Hepatocyte (in vitro differentiated cells): ENCODE measurements around the gene EXOC4. TPM values are rescaled to one million over a fixed set of nuclear protein-coding genes. Genes with fewer than 3 reads are reported as not detected.

Experiments
- DNase-seq: peaks from one replicate; pipeline ENCODE4 v3.0.0-alpha.2; 2016; ENCODE audit warnings: low spot score
- H2AFZ ChIP-seq: fragments of 200-600 bp; sonication (generic); 2 replicates; pipeline ENCODE4 v1.6.0; 2016; ENCODE audit warnings: antibody characterized with exemption, mild to moderate bottlenecking
- H3K27ac ChIP-seq: fragments of 200-600 bp; sonication (generic); 2 replicates; pipeline ENCODE4 v1.5.1; 2016; ENCODE audit warnings: mild to moderate bottlenecking
- H3K27me3 ChIP-seq: fragments of 200-600 bp; sonication (generic); 2 replicates; pipeline ENCODE4 v1.6.1; 2016
- H3K36me3 ChIP-seq: fragments of 200-600 bp; sonication (generic); replicated peaks from 2 replicates; pipeline ENCODE4 v1.5.1; 2016; ENCODE audit warnings: low read depth; ENCODE audit not compliant: insufficient read depth
- H3K4me1 ChIP-seq: fragments of 200-600 bp; sonication (generic); 2 replicates; pipeline ENCODE4 v1.5.1; 2016; ENCODE audit warnings: mild to moderate bottlenecking, moderate library complexity; ENCODE audit not compliant: insufficient read depth
- H3K4me2 ChIP-seq: fragments of 200-600 bp; sonication (generic); 2 replicates; pipeline ENCODE4 v1.6.0; 2016
- H3K4me3 ChIP-seq: fragments of 200-600 bp; sonication (generic); 2 replicates; pipeline ENCODE4 v1.5.1; 2016; ENCODE audit warnings: mild to moderate bottlenecking
- H3K79me2 ChIP-seq: fragments of 200-600 bp; sonication (generic); 2 replicates; pipeline ENCODE4 v1.6.0; 2017; ENCODE audit warnings: mild to moderate bottlenecking
- H3K9me2 ChIP-seq: fragments of 200-600 bp; sonication (generic); replicated peaks from 2 replicates; pipeline ENCODE4 v1.6.0; 2017; ENCODE audit warnings: mild to moderate bottlenecking; ENCODE audit not compliant: insufficient read depth
- H3K9me3 ChIP-seq: fragments of 200-600 bp; sonication (generic); 2 replicates; pipeline ENCODE4 v1.5.1; 2016; ENCODE audit warnings: low read depth, mild to moderate bottlenecking
- H4K20me1 ChIP-seq: fragments of 200-600 bp; sonication (generic); 2 replicates; pipeline ENCODE4 v1.6.0; 2016; ENCODE audit warnings: mild to moderate bottlenecking; ENCODE audit not compliant: insufficient read depth, poor library complexity, severe bottlenecking
- EZH2 ChIP-seq: fragments of 200-600 bp; sonication (generic); IDR thresholded peaks from 2 replicates; pipeline ENCODE4 v1.6.1; 2016; ENCODE audit warnings: antibody characterized with exemption, mild to moderate bottlenecking, borderline replicate concordance
- EZH2phosphoT487 ChIP-seq: fragments of 200-600 bp; sonication (generic); IDR thresholded peaks from one replicate; pipeline ENCODE4 v1.6.1; 2018; ENCODE audit warnings: antibody characterized with exemption, mild to moderate bottlenecking, low read depth, moderate library complexity; ENCODE audit not compliant: unreplicated experiment, severe bottlenecking
- WGBS: methylation state at CpG from one replicate; pipeline ENCODE4 v1.1.6; 2016; ENCODE audit warnings: low lambda C conversion rate; ENCODE audit errors: missing lambda C conversion rate; 5-methylcytosine and 5-hydroxymethylcytosine counted together
- polyA plus RNA-seq: library from polyadenylated mRNA; unstranded; fragments of >200 nt; fragmentation: Nextera tagmentation; extraction: Ambion mirVana; gene quantifications from 2 replicates; pipeline ENCODE4 v1.2.1, GENCODE V29; 2016
- total RNA-seq: library from RNA; depleted of rRNA; stranded (reverse); fragments of >200 nt; gene quantifications from 2 replicates; pipeline ENCODE4 v1.2.3, GENCODE V29; 2014
- TF ChIP-seq, protein P1 (sequence below): fragments of 200-600 bp; sonication (generic); IDR thresholded peaks from 2 replicates; pipeline ENCODE4 v1.5.1; 2016; ENCODE audit warnings: antibody characterized with exemption, mild to moderate bottlenecking; ENCODE audit not compliant: poor library complexity

The EXOC4 gene
- total and polyA plus RNA-seq, 2 experiments from 2014 or later: 34.8 to 56.1 TPM

DNA sequence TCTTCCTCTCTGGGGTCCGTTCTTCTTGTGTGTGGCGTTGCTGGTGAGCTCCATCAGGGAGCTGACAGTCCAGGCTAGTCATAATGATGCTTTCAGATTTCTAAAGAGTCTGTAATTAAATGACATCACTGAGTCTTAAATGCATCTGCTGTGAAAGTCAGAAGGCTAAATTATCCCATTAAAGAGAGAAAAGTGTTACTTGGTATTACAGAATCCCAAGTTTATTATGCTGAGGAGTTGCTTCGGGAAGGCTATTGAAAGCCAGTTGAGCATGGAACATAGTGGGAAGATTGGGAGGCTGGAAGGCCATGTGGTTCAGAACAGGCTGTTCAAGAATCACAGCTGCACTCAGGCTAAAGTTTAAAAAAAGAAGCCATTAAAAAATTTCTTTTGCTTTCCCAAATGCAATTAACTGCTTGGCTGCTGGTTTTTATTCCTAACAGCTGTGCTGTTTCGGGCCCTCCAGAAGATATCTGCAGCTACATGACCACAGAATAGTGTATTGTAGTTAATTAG, 531.7 kb downstream of the EXOC4 start:
- Histone ChIP-seq H3K4me2 (no peak overlapping the region), H3K9me3 (no peaks in the 10 kb centered on the region), H4K20me1 (no peaks in the 10 kb centered on the region), H3K4me3 (no peak overlapping the region), H2AFZ (no peak overlapping the region), H3K4me1 (no peaks in the 10 kb centered on the region), H3K79me2 (no peaks in the 10 kb centered on the region), H3K36me3 (no peaks in the 10 kb centered on the region), H3K9me2 (no peaks in the 10 kb centered on the region), H3K27ac (no peak overlapping the region), H3K27me3 (no peaks in the 10 kb centered on the region)
- TF ChIP-seq EZH2phosphoT487: no peak
- TF ChIP-seq, protein P1, sequence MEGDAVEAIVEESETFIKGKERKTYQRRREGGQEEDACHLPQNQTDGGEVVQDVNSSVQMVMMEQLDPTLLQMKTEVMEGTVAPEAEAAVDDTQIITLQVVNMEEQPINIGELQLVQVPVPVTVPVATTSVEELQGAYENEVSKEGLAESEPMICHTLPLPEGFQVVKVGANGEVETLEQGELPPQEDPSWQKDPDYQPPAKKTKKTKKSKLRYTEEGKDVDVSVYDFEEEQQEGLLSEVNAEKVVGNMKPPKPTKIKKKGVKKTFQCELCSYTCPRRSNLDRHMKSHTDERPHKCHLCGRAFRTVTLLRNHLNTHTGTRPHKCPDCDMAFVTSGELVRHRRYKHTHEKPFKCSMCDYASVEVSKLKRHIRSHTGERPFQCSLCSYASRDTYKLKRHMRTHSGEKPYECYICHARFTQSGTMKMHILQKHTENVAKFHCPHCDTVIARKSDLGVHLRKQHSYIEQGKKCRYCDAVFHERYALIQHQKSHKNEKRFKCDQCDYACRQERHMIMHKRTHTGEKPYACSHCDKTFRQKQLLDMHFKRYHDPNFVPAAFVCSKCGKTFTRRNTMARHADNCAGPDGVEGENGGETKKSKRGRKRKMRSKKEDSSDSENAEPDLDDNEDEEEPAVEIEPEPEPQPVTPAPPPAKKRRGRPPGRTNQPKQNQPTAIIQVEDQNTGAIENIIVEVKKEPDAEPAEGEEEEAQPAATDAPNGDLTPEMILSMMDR: no peak
- no peak for TF ChIP-seq EZH2
- DNase-seq: no peak
- WGBS: 84% methylated on average over 4 of the region's 4 CpGs

- Histone ChIP-seq H3K36me3 (no peaks in the 10 kb centered on the region), H3K4me1 (no peaks in the 10 kb centered on the region), H3K79me2 (no peaks in the 10 kb centered on the region), H3K27me3 (no peaks in the 10 kb centered on the region), H3K9me2 (no peaks in the 10 kb centered on the region), H3K4me3 (no peak overlapping the region), H3K4me2 (no peak overlapping the region), H3K27ac (no peak overlapping the region), H2AFZ (no peak overlapping the region), H3K9me3 (no peaks in the 10 kb centered on the region), H4K20me1 (no peaks in the 10 kb centered on the region)
- no peak for DNase-seq
- 60% methylated on average over 3 of the region's 3 CpGs for WGBS
- TF ChIP-seq, protein P1: no peak
- TF ChIP-seq EZH2phosphoT487: no peak
- TF ChIP-seq EZH2: no peak
Measured at GRCh38 chr7:133786401-133786937, 533.6 kb downstream of the EXOC4 start.

DNA sequence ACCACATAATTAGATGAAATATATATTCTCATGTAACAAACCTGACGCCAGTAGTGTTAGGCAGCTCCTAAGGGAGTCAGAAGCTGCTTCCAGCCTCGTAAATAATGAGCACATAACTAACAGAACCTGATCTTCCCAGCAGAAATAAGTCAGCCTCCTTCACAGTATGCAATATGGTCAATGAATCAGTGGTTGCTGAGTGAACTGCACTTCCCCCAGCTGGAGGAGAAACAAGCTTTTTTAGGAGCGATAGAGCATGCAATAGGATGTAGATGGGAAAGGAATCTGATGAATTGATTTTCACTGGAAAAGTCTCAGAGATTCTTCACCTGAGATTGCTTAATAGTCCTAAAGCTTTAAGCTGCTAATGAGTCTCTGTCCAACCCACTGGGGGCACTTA, 537.1 kb downstream of the EXOC4 start:
- H3K9me3 ChIP-seq: no peaks in the 10 kb centered on the region
- no peaks in the 10 kb centered on the region for H3K27me3 ChIP-seq
- TF ChIP-seq, protein P1: no peak
- TF ChIP-seq EZH2 (no peak), EZH2phosphoT487 (no peak)
- no peaks in the 10 kb centered on the region for H3K79me2 ChIP-seq
- no peak overlapping the region for H2AFZ ChIP-seq
- WGBS: 84% methylated on average over 3 of the region's 3 CpGs
- H3K4me1 ChIP-seq: no peaks in the 10 kb centered on the region
- DNase-seq: no peak
- no peak overlapping the region for H3K4me2 ChIP-seq
- H3K9me2 ChIP-seq: no peaks in the 10 kb centered on the region
- H3K4me3 ChIP-seq: no peak overlapping the region
- H3K36me3 ChIP-seq: no peaks in the 10 kb centered on the region
- no peak overlapping the region for H3K27ac ChIP-seq
- no peaks in the 10 kb centered on the region for H4K20me1 ChIP-seq
